ENCODE measurements around the gene KCTD18. TPM values are rescaled to one million over a fixed set of nuclear protein-coding genes. Genes with fewer than 3 reads are reported as not detected.

The KCTD18 gene
- total RNA-seq, 2 experiments from 2014 or later = 18.9 to 19.8 TPM

- Histone ChIP-seq H3K9me3 (ENCODE audit: control insufficient read depth in 1 of 2, insufficient read depth in 1 of 2, low read length in 2 of 2) (no peaks in the 10 kb centered on the region), H3K4me1 (ENCODE audit: insufficient read depth, low read length) (peaks cover 40% of the 10 kb centered on the region), H3K27ac (ENCODE audit: low read depth in 1 of 2, low read length in 2 of 2) (no peak overlapping the region), H3K4me3 (ENCODE audit: low read length) (no peak overlapping the region), H3K27me3 (ENCODE audit: control insufficient read depth in 1 of 2, insufficient read depth in 2 of 2, low read length in 2 of 2) (no peaks in the 10 kb centered on the region), H3K36me3 (ENCODE audit: insufficient read depth, low read length) (no peaks in the 10 kb centered on the region)
- Mint-ChIP-seq H3K4me3 (no peak overlapping the region), H3K4me1 (ENCODE audit: low read depth) (peaks cover 40% of the 10 kb centered on the region), H3K27ac (no peak overlapping the region), H3K36me3 (ENCODE audit: low read depth) (no peaks in the 10 kb centered on the region), H3K9me3 (no peaks in the 10 kb centered on the region), H3K27me3 (no peaks in the 10 kb centered on the region)
- CTCF ChIA-PET = no interaction called here
- POLR2A ChIA-PET = no interaction called here
- TF ChIP-seq CTCF (IDR thresholded peaks at IDR 0.05) = no peak
- ATAC-seq (ENCODE audit: poor library complexity) = no peak
- intact Hi-C loops (cut with DNase I, micrococcal nuclease) = loop anchor here in 1 of 2 experiments (2.0 to 10.0 kb wide), 2 partner anchors 489 to 765 kb away; no protein-coding TSS in a partner anchor
- no peak for DNase-seq
Measured at GRCh38 chr2:200470230-200470629, 39.6 kb downstream of the KCTD18 start.

- no peaks in the 10 kb centered on the region for H3K36me3 Mint-ChIP-seq (ENCODE audit: low read depth)
- TF ChIP-seq CTCF (IDR thresholded peaks at IDR 0.05) = no peak
Measured at GRCh38 chr2:200469708-200470211, 40.1 kb downstream of the KCTD18 start.

GRCh38 chr2:200467806-200468681, 41.8 kb downstream of the KCTD18 start:
- no peak overlapping the region for H3K4me3 ChIP-seq (ENCODE audit: low read length)
- POLR2A ChIA-PET = interaction anchor here (0.6 to 2.6 kb wide), 15 partner anchors 9 to 488 kb away, joined by 3 to 15 read pairs (median 4); partner anchors contain the start of gene KCTD18
- Mint-ChIP-seq H3K9me3 (no peaks in the 10 kb centered on the region), H3K4me3 (peak overlapping the region; percentile 81), H3K27ac (peak overlapping the region; percentile 79), H3K27me3 (no peaks in the 10 kb centered on the region), H3K36me3 (ENCODE audit: low read depth) (no peaks in the 10 kb centered on the region), H3K4me1 (ENCODE audit: low read depth) (peaks cover 46% of the 10 kb centered on the region)
- intact Hi-C loops (cut with DNase I, micrococcal nuclease) = loop anchor here in 1 of 2 experiments (10.0 kb wide), 1 partner anchor 93 kb away; no protein-coding TSS in a partner anchor
- TF ChIP-seq CTCF (IDR thresholded peaks at IDR 0.05) = no peak
- no peaks in the 10 kb centered on the region for H3K9me3 ChIP-seq (ENCODE audit: control insufficient read depth in 1 of 2, insufficient read depth in 1 of 2, low read length in 2 of 2)
- CTCF ChIA-PET = interaction anchor here (2.3 kb wide), 1 partner anchor 488 kb away, joined by 8 read pairs; no protein-coding TSS in a partner anchor
- H3K4me1 ChIP-seq (ENCODE audit: insufficient read depth, low read length) = peaks cover 43% of the 10 kb centered on the region
- H3K27ac ChIP-seq (ENCODE audit: low read depth in 1 of 2, low read length in 2 of 2) = peak overlapping the region; percentile 37 to 69
- peak in 9 of 14 experiments; percentile 13 to 74 (median 44) for DNase-seq
- no peaks in the 10 kb centered on the region for H3K36me3 ChIP-seq (ENCODE audit: insufficient read depth, low read length)
- ATAC-seq (ENCODE audit: poor library complexity) = peak; percentile 47
- H3K27me3 ChIP-seq (ENCODE audit: control insufficient read depth in 1 of 2, insufficient read depth in 2 of 2, low read length in 2 of 2) = no peaks in the 10 kb centered on the region

More at GRCh38 chr2:200469708-200470211, 40.1 kb downstream of the KCTD18 start:
- H3K9me3 ChIP-seq (ENCODE audit: control insufficient read depth in 1 of 2, insufficient read depth in 1 of 2, low read length in 2 of 2) = no peaks in the 10 kb centered on the region
- no peaks in the 10 kb centered on the region for H3K27me3 Mint-ChIP-seq
- no peaks in the 10 kb centered on the region for H3K9me3 Mint-ChIP-seq
- no peaks in the 10 kb centered on the region for H3K36me3 ChIP-seq (ENCODE audit: insufficient read depth, low read length)
- ChIA-PET POLR2A (no interaction called here), CTCF (interaction anchor here (0.8 kb wide), 1 partner anchor 490 kb away, joined by 3 read pairs; no protein-coding TSS in a partner anchor)
- no peak overlapping the region for H3K4me3 ChIP-seq (ENCODE audit: low read length)
- ATAC-seq (ENCODE audit: poor library complexity) (no peak), DNase-seq (no peak)
- intact Hi-C loops (cut with DNase I, micrococcal nuclease) = loop anchor here (2.0 to 10.0 kb wide), 3 partner anchors 95 to 765 kb away; no protein-coding TSS in a partner anchor
- H3K27ac Mint-ChIP-seq = no peak overlapping the region
- H3K27ac ChIP-seq (ENCODE audit: low read depth in 1 of 2, low read length in 2 of 2) = no peak overlapping the region
- H3K4me3 Mint-ChIP-seq = no peak overlapping the region
- peaks cover 43% of the 10 kb centered on the region for H3K4me1 ChIP-seq (ENCODE audit: insufficient read depth, low read length)
- peaks cover 40% of the 10 kb centered on the region for H3K4me1 Mint-ChIP-seq (ENCODE audit: low read depth)
- no peaks in the 10 kb centered on the region for H3K27me3 ChIP-seq (ENCODE audit: control insufficient read depth in 1 of 2, insufficient read depth in 2 of 2, low read length in 2 of 2)

Measured in CD4-positive, alpha-beta T cell (primary cell).